Vagina (tissue), 2 donors: ENCODE results near the gene HPD.

Experiments used
- CTCF ChIP-seq, 3 experiments: fragments of 450-650 bp in 2 of 3; fragments of 200-600 bp in 1 of 3; sonication (generic) in 1 of 3; IDR thresholded peaks; one replicate each; pipeline ENCODE4 v1.5.1; 2017 to 2019; ENCODE audit warnings: antibody characterized with exemption in 3 of 3, mild to moderate bottlenecking in 2 of 3, moderate library complexity in 2 of 3
- POLR2AphosphoS5 ChIP-seq, 2 donors: sonication (generic); formaldehyde crosslinking; IDR thresholded peaks; one replicate each; pipeline ENCODE4 v1.9.0; 2017; ENCODE audit warnings: antibody characterized with exemption in 2 of 2, mild to moderate bottlenecking in 2 of 2, low read depth in 1 of 2; ENCODE audit not compliant: insufficient read depth in 1 of 2

- TF ChIP-seq POLR2AphosphoS5 (IDR thresholded peaks at IDR 0.05; ENCODE audit: insufficient read depth in 1 of 2, low read depth in 1 of 2): no peak
- no peak for TF ChIP-seq CTCF (IDR thresholded peaks at IDR 0.05)
These were observed 15.2 kb downstream of the HPD start for GRCh38 chr12:121843236-121843982.
